ENCODE measurements around the gene CATSPERD. TPM values are rescaled to one million over a fixed set of nuclear protein-coding genes. Genes with fewer than 3 reads are reported as not detected.

CATSPERD gene
- total and polyA plus RNA-seq, 9 of the 15 experiments (the other 6 are each of a cell fraction or from before 2014, with no cell fraction given) = not detected

DNA sequence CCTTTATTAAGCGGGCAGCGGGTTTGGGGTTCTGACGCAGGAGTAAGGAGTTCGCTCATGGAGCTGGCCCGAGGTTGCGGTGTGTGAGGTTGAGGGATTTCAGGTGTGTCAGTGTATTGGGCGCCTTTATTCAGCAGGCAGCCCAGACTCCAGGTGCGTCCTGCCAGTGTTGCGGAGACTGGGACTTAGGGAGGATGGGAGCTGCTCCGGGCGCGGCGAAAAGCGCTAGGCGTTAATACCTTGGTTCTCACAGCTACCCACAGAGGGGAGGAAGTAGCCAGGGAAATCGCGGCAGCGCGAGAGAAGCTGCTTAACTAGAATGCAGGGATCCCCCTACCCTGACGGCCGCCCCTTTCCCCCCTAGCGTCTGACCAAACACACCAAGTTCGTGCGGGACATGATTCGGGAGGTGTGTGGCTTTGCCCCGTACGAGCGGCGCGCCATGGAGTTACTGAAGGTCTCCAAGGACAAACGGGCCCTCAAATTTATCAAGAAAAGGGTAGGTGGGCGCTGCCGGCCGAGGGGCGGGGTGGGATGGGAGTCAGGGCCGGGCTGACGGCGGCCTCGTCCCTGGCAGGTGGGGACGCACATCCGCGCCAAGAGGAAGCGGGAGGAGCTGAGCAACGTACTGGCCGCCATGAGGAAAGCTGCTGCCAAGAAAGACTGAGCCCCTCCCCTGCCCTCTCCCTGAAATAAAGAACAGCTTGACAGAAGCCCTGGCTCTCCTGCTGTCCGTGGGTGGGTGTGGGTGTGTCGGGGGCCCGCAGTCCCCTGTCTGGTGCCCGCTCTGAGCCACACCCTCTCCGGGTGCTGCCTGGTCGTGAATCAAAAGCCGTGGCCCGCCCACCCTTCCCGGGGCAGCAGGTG, 29.2 kb upstream of the CATSPERD start (continued):
- TF ChIP-seq, protein P1, sequence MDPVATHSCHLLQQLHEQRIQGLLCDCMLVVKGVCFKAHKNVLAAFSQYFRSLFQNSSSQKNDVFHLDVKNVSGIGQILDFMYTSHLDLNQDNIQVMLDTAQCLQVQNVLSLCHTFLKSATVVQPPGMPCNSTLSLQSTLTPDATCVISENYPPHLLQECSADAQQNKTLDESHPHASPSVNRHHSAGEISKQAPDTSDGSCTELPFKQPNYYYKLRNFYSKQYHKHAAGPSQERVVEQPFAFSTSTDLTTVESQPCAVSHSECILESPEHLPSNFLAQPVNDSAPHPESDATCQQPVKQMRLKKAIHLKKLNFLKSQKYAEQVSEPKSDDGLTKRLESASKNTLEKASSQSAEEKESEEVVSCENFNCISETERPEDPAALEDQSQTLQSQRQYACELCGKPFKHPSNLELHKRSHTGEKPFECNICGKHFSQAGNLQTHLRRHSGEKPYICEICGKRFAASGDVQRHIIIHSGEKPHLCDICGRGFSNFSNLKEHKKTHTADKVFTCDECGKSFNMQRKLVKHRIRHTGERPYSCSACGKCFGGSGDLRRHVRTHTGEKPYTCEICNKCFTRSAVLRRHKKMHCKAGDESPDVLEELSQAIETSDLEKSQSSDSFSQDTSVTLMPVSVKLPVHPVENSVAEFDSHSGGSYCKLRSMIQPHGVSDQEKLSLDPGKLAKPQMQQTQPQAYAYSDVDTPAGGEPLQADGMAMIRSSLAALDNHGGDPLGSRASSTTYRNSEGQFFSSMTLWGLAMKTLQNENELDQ (CRISPR knock-in tag; IDR thresholded peaks at IDR 0.05; ENCODE audit: borderline replicate concordance) = peak; percentile 31; the same call in 1 of the 2 replicates
- TF ChIP-seq USF1 (CRISPR knock-in tag; IDR thresholded peaks at IDR 0.05) (no peak), KLF1 (tag; IDR thresholded peaks at IDR 0.05) (no peak), ZNF12 (CRISPR knock-in tag; IDR thresholded peaks at IDR 0.05) (0 out of 2 replicates have a peak, but pooled peaks have one; percentile 9), ARNT (IDR thresholded peaks at IDR 0.05) (no peak), MYC (IDR thresholded peaks at IDR 0.05; ENCODE audit: low read depth, low read length) (no peak), MYC (CRISPR knock-in tag; IDR thresholded peaks at IDR 0.05; ENCODE audit: borderline replicate concordance, low read depth) (peak; percentile 60; the same call in 1 of the 2 replicates), STAG1 (CRISPR knock-in tag; IDR thresholded peaks at IDR 0.05; ENCODE audit: borderline replicate concordance) (no peak), XRCC3 (IDR thresholded peaks at IDR 0.05) (no peak), JUND (IDR thresholded peaks at IDR 0.05; ENCODE audit: borderline replicate concordance, low read depth, low read length) (no peak), JUND (tag; IDR thresholded peaks at IDR 0.05; ENCODE audit: borderline replicate concordance, low read depth, low read length) (no peak), HOXB6 (CRISPR knock-in tag; IDR thresholded peaks at IDR 0.05; ENCODE audit: borderline replicate concordance) (no peak), ZNF551 (CRISPR knock-in tag; IDR thresholded peaks at IDR 0.05) (no peak), PCBP1 (IDR thresholded peaks at IDR 0.05; ENCODE audit: low read depth, low read length, poor library complexity, severe bottlenecking) (peak; percentile 90), GATA2 (CRISPR knock-in tag; IDR thresholded peaks at IDR 0.05) (no peak)

Data from K562 (cell line).